ENCODE results near the gene DTNBP1.

DTNBP1 gene

GRCh38 chr6:15644904-15645303, 17.9 kb downstream of the DTNBP1 start:
- Histone ChIP-seq H3K27ac (no peak overlapping the region), H3K4me1 (no peaks in the 10 kb centered on the region), H3K4me2 (ENCODE audit: low read length) (no peak overlapping the region), H3K36me3 (ENCODE audit: control insufficient read depth, insufficient read depth, low read length) (no peaks in the 10 kb centered on the region), H3K9me3 (ENCODE audit: control insufficient read depth, low read length) (peaks cover 4% of the 10 kb centered on the region), H3K9ac (no peak overlapping the region), H2AFZ (no peak overlapping the region), H3K27me3 (ENCODE audit: control insufficient read depth, insufficient read depth, low read length) (no peaks in the 10 kb centered on the region), H3K79me2 (peaks cover 12% of the 10 kb centered on the region), H3K4me3 (ENCODE audit: low read depth, low read length) (no peak overlapping the region)
- TF ChIP-seq, protein P1, sequence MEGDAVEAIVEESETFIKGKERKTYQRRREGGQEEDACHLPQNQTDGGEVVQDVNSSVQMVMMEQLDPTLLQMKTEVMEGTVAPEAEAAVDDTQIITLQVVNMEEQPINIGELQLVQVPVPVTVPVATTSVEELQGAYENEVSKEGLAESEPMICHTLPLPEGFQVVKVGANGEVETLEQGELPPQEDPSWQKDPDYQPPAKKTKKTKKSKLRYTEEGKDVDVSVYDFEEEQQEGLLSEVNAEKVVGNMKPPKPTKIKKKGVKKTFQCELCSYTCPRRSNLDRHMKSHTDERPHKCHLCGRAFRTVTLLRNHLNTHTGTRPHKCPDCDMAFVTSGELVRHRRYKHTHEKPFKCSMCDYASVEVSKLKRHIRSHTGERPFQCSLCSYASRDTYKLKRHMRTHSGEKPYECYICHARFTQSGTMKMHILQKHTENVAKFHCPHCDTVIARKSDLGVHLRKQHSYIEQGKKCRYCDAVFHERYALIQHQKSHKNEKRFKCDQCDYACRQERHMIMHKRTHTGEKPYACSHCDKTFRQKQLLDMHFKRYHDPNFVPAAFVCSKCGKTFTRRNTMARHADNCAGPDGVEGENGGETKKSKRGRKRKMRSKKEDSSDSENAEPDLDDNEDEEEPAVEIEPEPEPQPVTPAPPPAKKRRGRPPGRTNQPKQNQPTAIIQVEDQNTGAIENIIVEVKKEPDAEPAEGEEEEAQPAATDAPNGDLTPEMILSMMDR (IDR thresholded peaks at IDR 0.05): no peak

DNA sequence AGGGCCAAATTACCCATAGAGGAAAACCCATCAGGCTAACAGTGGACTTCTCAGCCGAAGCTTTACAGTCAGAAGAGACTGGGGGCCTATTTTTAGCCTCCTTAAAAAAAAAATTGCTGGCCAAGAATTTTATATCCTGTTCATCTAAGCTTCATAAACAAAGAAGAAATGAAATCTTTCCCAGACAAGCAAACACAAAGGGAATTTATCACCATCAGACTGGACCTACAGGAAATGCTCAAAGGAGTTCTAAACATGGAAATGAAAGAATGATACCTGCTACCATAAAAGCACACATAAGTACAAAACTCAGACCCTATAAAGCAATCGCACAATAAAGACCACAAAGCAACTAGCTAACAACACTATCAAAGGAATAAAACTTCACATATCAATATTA, 19.3 kb downstream of the DTNBP1 start:
- Histone ChIP-seq H3K79me2 (peaks cover 12% of the 10 kb centered on the region), H3K27ac (no peak overlapping the region), H3K4me2 (ENCODE audit: low read length) (no peak overlapping the region), H3K27me3 (ENCODE audit: control insufficient read depth, insufficient read depth, low read length) (no peaks in the 10 kb centered on the region), H3K36me3 (ENCODE audit: control insufficient read depth, insufficient read depth, low read length) (no peaks in the 10 kb centered on the region), H3K9me3 (ENCODE audit: control insufficient read depth, low read length) (peaks cover 4% of the 10 kb centered on the region), H3K4me1 (no peaks in the 10 kb centered on the region), H2AFZ (no peak overlapping the region), H3K9ac (no peak overlapping the region), H3K4me3 (ENCODE audit: low read depth, low read length) (no peak overlapping the region)
- TF ChIP-seq, protein P1 (IDR thresholded peaks at IDR 0.05): no peak

GRCh38 chr6:15642276-15642675, 20.6 kb downstream of the DTNBP1 start:
- TF ChIP-seq, protein P1 (IDR thresholded peaks at IDR 0.05): no peak
- peaks cover 4% of the 10 kb centered on the region for H3K9me3 ChIP-seq (ENCODE audit: control insufficient read depth, low read length)
- H3K79me2 ChIP-seq: peaks cover 12% of the 10 kb centered on the region
- H3K27me3 ChIP-seq (ENCODE audit: control insufficient read depth, insufficient read depth, low read length): no peaks in the 10 kb centered on the region
- no peak overlapping the region for H3K9ac ChIP-seq
- no peak overlapping the region for H3K4me3 ChIP-seq (ENCODE audit: low read depth, low read length)
- H3K27ac ChIP-seq: no peak overlapping the region
- H3K36me3 ChIP-seq (ENCODE audit: control insufficient read depth, insufficient read depth, low read length): no peaks in the 10 kb centered on the region
- H3K4me2 ChIP-seq (ENCODE audit: low read length): no peak overlapping the region
- H2AFZ ChIP-seq: no peak overlapping the region
- H3K4me1 ChIP-seq: no peaks in the 10 kb centered on the region

- peaks cover 3% of the 10 kb centered on the region for H3K9me3 ChIP-seq (ENCODE audit: control insufficient read depth, low read length)
- TF ChIP-seq, protein P1 (IDR thresholded peaks at IDR 0.05): no peak
- no peak overlapping the region for H3K4me3 ChIP-seq (ENCODE audit: low read depth, low read length)
- no peak overlapping the region for H3K27ac ChIP-seq
- no peak overlapping the region for H3K4me2 ChIP-seq (ENCODE audit: low read length)
- no peaks in the 10 kb centered on the region for H3K27me3 ChIP-seq (ENCODE audit: control insufficient read depth, insufficient read depth, low read length)
- no peaks in the 10 kb centered on the region for H3K4me1 ChIP-seq
- no peak overlapping the region for H2AFZ ChIP-seq
- H3K9ac ChIP-seq: no peak overlapping the region
- no peaks in the 10 kb centered on the region for H3K36me3 ChIP-seq (ENCODE audit: control insufficient read depth, insufficient read depth, low read length)
- peaks cover 9% of the 10 kb centered on the region for H3K79me2 ChIP-seq
Measured at GRCh38 chr6:15638373-15638772, 24.5 kb downstream of the DTNBP1 start.

- no peak overlapping the region for H3K4me2 ChIP-seq (ENCODE audit: low read length)
- no peaks in the 10 kb centered on the region for H3K79me2 ChIP-seq
- H3K27me3 ChIP-seq (ENCODE audit: control insufficient read depth, insufficient read depth, low read length): no peaks in the 10 kb centered on the region
- no peaks in the 10 kb centered on the region for H3K9me3 ChIP-seq (ENCODE audit: control insufficient read depth, low read length)
- no peak overlapping the region for H2AFZ ChIP-seq
- no peak overlapping the region for H3K4me3 ChIP-seq (ENCODE audit: low read depth, low read length)
- H3K27ac ChIP-seq: no peak overlapping the region
- TF ChIP-seq, protein P1 (IDR thresholded peaks at IDR 0.05): no peak
- no peak overlapping the region for H3K9ac ChIP-seq
- no peaks in the 10 kb centered on the region for H3K36me3 ChIP-seq (ENCODE audit: control insufficient read depth, insufficient read depth, low read length)
- H3K4me1 ChIP-seq: no peaks in the 10 kb centered on the region
Measured at GRCh38 chr6:15631432-15631831, 31.4 kb downstream of the DTNBP1 start.
